Suprapubic skin (tissue), 4 donors: ENCODE measurements around the gene COG8.

ENCODE experiments used
- CTCF ChIP-seq, 2 donors: fragments of 200-600 bp in 1 of 2; fragments of 450-650 bp in 1 of 2; sonication (generic) in 1 of 2; IDR thresholded peaks; one replicate each; pipeline ENCODE4 v1.5.1; 2016 to 2019; ENCODE audit warnings: antibody characterized with exemption in 2 of 2, mild to moderate bottlenecking in 1 of 2, moderate library complexity in 1 of 2
- EP300 ChIP-seq: sonication (generic); formaldehyde crosslinking; IDR thresholded peaks from one replicate; pipeline ENCODE4 v1.6.1; 2017; ENCODE audit warnings: antibody characterized with exemption
- POLR2A ChIP-seq, 2 donors: fragments of 450-650 bp; IDR thresholded peaks; one replicate each; pipeline ENCODE4 v1.6.1; 2017; ENCODE audit warnings: antibody characterized with exemption in 2 of 2, mild to moderate bottlenecking in 2 of 2, moderate library complexity in 2 of 2
- POLR2AphosphoS5 ChIP-seq, 3 donors: sonication (generic); formaldehyde crosslinking; IDR thresholded peaks; one replicate each; pipeline ENCODE4 v1.6.1; 2017; ENCODE audit warnings: antibody characterized with exemption in 3 of 3

- TF ChIP-seq POLR2AphosphoS5 (IDR thresholded peaks at IDR 0.05) (no peak), CTCF (IDR thresholded peaks at IDR 0.05) (no peak), POLR2A (IDR thresholded peaks at IDR 0.05) (no peak), EP300 (no peak)
Observed at GRCh38 chr16:69340095-69340644, 806 bp upstream of the COG8 start.
